Middle frontal gyrus (tissue), 1 donor: ENCODE measurements around the gene ARL15.

Source experiments
- DNase-seq: peaks from one replicate; pipeline ENCODE4 v3.0.0-alpha.2; 2015; ENCODE audit warnings: low spot score; ENCODE audit errors: extremely low spot score

Gene ARL15

GRCh38 chr5:54288568-54289217, 21.7 kb downstream of the ARL15 start:
- no peak for DNase-seq

- DNase-seq: no peak
These were observed 24.7 kb downstream of the ARL15 start for GRCh38 chr5:54285686-54286085.

- DNase-seq: no peak
These were observed 25.8 kb downstream of the ARL15 start for GRCh38 chr5:54284586-54284985.

- DNase-seq: no peak
These were observed 27.5 kb downstream of the ARL15 start for GRCh38 chr5:54282876-54283275.

GRCh38 chr5:54281960-54282692, 28.2 kb downstream of the ARL15 start:
- no peak for DNase-seq

GRCh38 chr5:54279960-54280359, 30.4 kb downstream of the ARL15 start:
- no peak for DNase-seq

GRCh38 chr5:54278979-54279717, 31.2 kb downstream of the ARL15 start:
- DNase-seq: no peak

GRCh38 chr5:54278036-54278830, 32.1 kb downstream of the ARL15 start:
- no peak for DNase-seq

GRCh38 chr5:54276048-54276447, 34.3 kb downstream of the ARL15 start:
- no peak for DNase-seq

- DNase-seq: no peak
These were observed 35.0 kb downstream of the ARL15 start for GRCh38 chr5:54275361-54275760.

- DNase-seq: no peak
These were observed 35.4 kb downstream of the ARL15 start for GRCh38 chr5:54274944-54275343.

GRCh38 chr5:54273715-54274114, 36.7 kb downstream of the ARL15 start:
- DNase-seq: no peak

GRCh38 chr5:54272746-54273145, 37.6 kb downstream of the ARL15 start:
- DNase-seq: no peak

- no peak for DNase-seq
These were observed 40.0 kb downstream of the ARL15 start for GRCh38 chr5:54270326-54270725.

- DNase-seq: no peak
These were observed 45.8 kb downstream of the ARL15 start for GRCh38 chr5:54264574-54264973.

GRCh38 chr5:54263447-54263846, 46.9 kb downstream of the ARL15 start:
- no peak for DNase-seq

GRCh38 chr5:54261596-54261995, 48.8 kb downstream of the ARL15 start:
- DNase-seq: no peak

GRCh38 chr5:54259981-54260380, 50.4 kb downstream of the ARL15 start:
- no peak for DNase-seq

- DNase-seq: no peak
These were observed 51.3 kb downstream of the ARL15 start for GRCh38 chr5:54259090-54259489.

GRCh38 chr5:54257366-54258118, 52.8 kb downstream of the ARL15 start:
- no peak for DNase-seq
